Umbilical cord (tissue), 2 donors: ENCODE data around the gene PHYHD1. TPM values are rescaled to one million over a fixed set of nuclear protein-coding genes. Genes with fewer than 3 reads are reported as not detected.

Source experiments
- DNase-seq: peaks from one replicate; pipeline ENCODE4 v3.0.0-alpha.2; 2015; ENCODE audit warnings: low spot score
- total RNA-seq: library from RNA; depleted of rRNA; stranded (reverse); fragments of >200 nt; gene quantifications from one replicate; pipeline ENCODE4 v1.2.3, GENCODE V29; 2014; ENCODE audit warnings: low replicate concordance; ENCODE audit not compliant: insufficient read depth

The PHYHD1 gene
- 24.3 TPM for total RNA-seq

DNA sequence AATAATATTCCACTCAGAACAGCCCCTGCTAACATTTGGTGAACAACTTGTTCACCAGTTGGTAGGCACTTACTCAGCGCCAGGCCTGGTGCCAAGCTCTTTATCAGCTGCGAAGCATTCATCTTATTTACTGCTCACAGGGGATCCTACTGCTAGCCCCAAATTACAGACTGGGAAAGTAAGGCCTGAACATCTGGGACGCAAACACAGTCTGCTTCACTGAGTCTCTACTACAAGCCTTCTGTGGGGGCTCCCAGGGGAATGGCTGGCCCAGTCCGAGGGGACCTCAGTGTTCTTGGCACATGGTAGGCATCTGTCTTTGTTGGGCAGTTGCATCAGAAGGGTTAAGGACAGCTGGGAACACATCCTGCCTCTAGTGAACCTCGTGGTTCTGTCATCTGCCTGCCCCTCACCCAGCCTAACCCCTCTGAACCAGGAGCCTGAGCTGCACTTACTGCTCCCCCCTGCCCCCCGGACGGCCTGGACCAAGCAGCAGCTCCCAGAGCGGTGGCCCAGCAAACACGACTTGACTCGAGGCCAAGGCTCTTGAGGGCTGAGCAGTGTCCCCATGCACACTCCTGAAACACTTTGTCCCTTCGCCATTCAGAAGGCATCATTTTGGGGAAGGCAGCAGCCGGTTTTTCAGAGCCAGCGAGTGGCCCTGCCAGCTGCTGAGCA, at the start of gene PHYHD1:
Gene PHYHD1, plus strand, starts transcription at position 602 of the 678 bp plus-strand sequence. CDS start 1,342 bp downstream, outside the sequence.
- DNase-seq: no peak

- DNase-seq: no peak
Observed at GRCh38 chr9:128877852-128878251, 42.9 kb upstream of the PHYHD1 start.

DNA sequence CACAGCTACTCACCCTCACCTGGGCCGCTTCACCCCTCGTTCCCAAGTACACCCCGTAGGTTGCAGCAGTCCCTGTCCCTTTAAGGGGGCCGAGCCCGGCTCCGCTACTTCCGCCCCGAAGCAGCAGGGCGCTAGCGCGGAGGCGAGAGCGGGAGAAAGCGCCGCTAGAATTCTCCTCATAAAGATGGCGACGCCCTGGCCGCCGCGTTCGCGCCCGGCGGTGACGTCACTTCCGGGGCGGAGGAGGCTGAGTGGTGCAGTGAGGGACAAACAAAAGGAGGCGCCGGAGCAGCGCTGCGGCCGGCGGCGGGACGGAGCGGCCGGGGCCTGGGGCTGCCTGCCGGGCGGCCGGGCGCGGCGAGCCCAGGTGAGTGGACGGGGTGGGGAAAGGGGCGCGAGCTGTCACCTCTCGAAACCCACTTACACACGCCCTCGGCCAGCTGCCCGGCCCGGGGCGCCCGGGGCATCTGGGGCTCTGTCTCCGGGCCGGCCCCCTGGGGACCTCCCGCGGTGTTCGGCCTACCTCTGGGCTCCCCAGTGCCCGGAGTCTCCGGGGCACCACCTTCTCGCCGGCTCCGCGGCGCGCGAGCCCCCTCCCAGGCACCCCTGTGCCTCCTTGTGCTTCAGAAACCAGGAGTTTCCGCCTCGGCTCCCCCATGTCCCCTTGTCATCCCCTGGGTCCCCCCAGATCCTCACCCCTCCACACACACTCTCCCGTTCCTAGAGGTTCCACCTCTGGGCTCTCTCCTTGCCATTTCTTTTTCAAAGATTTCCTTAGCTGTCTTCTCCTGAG, 38.7 kb upstream of the PHYHD1 start, which contains the start of the genes KYAT1 and LRRC8A:
Gene KYAT1, minus strand, starts transcription at position 67 of the 793 bp plus-strand sequence. CDS start 36,545 bp downstream, outside the sequence.
Gene LRRC8A, plus strand, starts transcription at position 250 of the 793 bp plus-strand sequence. CDS start 25,032 bp downstream, outside the sequence.
- DNase-seq: peak; percentile 99

DNA sequence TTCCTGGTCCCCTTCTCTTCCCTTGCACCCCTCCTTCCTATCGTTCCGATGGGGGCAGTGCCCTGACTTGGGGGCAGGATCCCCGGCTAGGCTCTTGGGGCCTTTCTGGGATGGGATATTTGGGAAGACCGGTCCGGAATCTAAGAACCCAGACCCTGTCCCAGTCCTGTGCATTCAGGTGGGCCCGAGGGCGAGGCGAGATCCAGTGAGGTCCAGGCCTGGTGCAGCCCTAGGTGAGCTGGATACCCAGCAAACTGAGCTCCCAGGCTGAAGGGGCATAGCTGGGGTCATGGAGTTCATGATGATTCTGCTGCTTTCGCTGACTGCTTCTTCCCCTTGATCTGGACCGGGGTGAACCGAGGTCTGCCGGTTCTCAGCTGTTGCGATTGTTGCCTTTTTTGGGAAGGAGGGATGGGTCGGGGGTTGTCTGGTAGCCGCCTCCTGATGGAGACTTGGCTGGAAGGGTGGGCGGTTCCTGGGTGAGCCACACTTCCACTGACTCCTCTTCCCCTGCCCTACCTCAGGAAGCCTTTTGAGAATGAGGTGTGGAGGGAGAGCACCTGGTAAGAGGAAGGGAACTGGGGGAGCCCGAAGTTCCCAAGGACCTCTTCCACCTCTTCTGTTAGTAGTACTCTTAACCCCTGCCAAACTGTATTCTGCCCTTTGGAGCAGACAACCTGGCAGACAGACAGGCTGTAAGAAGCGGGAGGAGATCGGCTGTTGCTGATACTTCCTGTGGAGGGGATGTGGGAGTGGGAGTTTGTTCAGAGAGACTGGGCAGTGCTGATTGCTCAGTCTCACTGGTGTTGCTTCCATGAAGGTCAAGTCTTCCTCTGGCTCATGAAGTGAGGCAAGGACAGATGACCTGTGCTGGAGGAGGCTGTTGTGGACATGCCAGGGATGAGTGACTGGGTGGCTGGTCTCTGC, 37.8 kb upstream of the PHYHD1 start:
- peak; percentile 57 for DNase-seq

DNA sequence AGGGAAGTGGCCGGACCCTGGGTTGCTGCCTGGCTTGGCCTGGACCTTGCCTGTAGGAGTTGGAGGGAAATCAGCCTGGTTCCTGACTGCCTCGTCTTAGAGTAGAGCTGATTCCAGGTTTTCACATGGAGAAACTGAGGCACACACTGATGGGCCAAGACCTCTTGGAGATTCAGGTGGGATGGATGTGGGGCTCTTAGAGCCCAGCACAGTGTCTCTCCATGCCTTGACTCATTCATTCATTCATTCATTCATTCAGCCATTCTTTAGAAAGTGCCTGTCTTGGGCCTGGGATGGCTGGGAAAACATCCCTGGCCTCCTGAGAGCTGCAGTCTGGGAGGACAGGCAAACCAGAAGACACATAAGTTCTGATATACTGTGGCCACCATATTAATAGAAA, 36.6 kb upstream of the PHYHD1 start:
- no peak for DNase-seq

- DNase-seq: no peak
Observed at GRCh38 chr9:128885376-128885775, 35.4 kb upstream of the PHYHD1 start.

DNA sequence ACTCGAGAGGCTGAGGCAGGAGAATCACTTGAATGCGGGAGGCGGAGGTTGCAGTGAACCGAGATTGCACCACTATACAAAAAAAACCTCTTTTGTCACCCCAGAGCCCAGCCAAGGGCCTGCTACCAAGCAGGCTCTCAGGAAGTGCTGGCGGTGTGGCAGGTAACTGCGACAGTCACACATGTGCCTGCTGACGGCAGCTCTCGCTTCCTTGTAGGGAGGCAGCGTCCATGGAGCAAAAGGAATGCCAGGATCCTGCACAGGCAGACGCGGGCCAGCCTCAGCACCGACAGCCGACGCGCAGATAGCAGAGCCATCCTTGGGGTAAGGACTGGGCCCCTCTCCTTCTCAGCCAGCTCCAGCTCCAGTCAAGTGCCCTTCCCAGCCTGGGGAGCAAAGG, 35.0 kb upstream of the PHYHD1 start:
- DNase-seq: no peak

DNA sequence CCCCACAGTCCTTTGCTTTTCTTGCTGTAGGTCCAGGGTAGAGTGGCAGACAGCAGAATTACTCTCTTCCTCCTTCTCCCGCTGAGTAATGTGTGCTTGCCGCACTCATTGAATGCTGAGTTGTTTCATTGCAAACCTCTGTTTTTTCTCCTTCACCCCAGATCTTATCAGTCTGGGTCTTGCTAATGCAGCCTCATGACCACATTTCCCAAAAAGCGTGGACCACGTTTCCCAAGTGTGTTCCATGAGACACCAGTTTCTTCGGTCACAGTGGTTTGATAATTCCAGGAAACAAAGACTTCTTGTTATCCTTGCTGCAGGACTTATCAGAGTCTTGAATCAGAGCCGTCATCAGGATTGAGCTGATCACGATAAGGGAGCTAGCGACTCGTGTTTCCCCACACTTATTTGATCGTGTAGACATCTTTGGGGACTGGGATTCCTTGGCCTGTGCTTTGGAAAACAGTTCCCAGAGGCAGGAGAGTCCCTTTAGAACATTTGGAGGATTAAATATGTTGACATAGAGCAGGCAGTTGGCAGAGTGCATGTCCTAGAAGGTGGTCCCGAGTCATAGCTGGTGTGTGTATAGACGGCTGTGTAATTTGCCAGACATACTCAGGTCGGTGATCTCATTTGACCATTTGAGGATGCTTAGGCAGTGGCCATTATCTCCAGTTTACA, 34.4 kb upstream of the PHYHD1 start:
- DNase-seq: no peak

DNA sequence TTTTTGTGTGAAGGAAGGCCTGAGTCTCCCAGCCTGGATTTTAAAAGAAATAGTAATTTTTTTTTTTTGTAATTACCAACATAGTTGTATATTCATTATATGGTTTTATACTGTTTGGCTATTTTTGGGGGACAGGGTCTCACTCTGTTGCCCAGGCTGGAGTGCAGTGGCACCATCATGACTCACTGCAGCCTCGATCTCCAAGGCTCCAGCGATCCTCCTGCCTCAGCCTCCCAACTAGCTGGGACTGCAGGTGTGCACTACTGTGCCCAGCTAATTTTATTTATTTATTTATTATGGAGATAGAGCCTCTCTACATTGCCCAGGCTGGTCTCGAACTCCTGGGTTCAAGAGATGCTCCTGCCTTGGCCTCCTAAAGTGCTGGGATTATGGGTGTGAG, 33.7 kb upstream of the PHYHD1 start:
- DNase-seq: no peak

DNA sequence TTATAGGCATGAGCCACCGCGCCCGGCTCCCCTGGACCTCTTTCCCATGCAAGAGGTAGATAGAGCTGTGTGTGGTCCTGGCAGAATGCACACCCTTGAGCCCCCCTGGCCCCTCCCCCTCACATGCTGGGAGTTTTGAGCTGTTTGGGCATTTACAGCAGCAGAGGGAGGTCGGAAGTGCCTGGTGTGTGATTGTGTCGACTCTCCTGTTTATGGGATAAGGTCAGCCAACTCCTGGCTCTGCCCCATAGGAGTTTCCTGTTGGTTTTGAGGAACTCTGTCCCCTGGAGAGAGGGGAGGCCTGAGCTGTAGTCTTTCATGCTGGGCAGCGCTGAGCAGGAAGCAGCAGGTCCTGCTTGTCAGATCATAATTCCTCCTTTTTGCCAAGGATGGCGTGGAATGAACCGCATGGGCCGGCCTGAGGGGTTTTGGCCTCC, 32.9 kb upstream of the PHYHD1 start:
- DNase-seq: no peak

DNA sequence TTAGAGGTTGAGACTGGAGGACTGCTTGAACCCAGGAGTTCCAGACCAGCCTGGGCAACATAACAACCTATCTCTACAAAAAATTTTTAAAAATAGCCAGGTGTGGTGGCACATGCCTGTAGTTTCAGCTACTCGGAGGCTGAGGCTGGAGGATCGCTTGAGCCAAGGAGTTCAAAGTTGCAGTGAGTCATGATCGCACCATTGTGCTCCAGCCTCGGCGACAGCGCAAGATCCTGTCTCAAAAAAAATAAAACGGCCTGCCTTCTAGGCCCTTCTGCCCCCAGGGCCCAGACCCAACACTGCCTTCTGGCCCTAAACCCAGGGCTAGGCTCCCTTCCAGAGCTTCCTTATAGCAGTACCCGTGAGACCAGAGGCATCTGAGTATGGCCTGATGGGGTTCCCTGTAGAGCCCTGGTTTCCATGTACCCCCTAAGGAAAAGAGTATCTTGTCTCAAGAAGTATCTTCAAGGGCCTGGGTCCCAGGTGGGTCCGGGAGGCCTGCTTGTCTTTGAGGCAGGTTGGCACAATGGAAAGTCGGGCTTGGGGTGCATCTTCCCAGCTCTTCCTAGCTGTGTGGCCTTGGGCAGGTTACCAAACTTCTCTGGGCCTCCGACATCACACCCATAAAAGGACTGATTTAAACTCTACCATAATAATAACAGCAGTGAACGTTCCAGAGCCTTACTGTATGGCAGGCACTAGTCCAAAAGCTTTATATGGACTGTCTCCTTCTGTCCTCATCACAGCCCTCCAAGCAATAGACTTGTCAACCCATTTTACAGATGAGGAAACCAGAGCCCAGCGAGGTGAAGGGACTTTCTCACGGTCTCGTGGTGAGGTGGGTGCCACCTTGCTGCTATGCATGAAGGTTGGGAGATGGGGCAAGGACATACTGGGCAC, 29.2 kb upstream of the PHYHD1 start:
- DNase-seq: no peak

DNA sequence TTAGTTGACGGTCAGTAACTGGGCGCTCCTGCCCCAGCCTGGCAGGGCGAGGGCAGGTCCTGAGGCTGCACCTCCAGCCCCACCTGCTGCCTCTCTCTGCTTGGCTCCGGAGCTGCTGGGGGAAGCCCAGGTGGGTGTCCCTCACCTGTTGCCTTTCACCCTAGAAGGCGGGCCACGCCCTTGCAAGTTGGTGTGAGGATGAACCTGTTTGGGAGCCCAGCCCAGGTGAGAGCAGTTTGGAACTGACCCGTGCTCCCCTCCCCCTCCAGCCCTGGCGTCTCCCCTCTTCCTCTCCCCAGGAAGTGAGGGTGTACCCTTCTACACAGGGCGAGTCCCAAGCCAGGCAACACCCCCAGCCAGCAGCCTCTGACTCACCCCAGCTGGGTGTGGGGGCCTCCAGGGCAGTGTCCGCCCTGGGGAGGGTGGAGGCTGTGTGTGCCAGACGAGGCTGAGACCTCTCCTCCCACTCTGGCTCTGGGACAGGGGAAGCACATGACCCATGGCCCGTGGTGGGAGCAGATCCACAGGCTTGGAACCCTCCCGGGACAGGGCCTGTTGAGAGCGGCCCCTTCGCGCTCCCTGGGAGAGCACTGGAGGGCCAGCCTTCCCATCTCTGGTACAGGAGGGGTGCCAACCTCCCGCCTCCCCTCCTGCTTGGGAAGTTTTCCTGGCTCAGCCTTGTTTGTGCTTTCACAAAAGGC, 28.4 kb upstream of the PHYHD1 start:
- peak; percentile 98 for DNase-seq

DNA sequence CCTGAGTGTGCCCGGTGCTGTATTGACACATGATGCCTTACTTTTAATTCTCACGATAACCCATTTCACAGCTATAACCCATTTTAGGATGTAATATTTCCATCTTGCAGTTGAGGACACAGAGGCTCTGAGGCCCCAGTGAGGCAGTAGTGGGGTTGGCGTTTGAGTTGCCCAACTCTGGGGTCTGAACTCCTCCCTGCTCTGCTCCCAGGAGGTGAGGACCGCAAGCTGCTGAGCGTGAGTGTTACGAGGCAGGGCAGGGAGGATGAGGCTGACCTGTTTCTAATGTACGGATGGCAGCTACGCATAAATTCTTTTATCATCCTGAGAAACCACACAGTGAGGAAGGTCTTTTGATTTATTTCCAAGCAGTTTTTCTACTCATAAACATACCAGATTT, 27.4 kb upstream of the PHYHD1 start:
- DNase-seq: peak; percentile 26

DNA sequence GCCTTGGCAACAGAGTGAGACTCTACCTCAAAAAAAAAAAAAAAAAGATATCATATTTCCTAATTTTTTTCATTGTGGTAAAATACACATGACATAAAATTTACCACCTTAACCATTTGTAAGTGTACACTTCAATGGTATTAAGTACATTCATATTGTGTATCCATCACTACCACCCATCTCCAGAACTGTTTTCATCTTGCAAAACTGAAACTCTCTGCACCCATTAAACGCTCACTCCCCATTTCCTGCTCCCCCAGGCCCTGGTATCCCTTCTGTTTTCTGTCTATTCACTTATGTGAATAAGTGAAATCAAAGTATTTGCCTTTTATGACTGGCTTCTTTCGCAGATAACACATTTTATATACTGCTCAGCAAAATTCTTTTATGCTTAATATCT, 26.0 kb upstream of the PHYHD1 start:
- DNase-seq: no peak

GRCh38 chr9:128895556-128895955, 25.2 kb upstream of the PHYHD1 start:
- no peak for DNase-seq

DNA sequence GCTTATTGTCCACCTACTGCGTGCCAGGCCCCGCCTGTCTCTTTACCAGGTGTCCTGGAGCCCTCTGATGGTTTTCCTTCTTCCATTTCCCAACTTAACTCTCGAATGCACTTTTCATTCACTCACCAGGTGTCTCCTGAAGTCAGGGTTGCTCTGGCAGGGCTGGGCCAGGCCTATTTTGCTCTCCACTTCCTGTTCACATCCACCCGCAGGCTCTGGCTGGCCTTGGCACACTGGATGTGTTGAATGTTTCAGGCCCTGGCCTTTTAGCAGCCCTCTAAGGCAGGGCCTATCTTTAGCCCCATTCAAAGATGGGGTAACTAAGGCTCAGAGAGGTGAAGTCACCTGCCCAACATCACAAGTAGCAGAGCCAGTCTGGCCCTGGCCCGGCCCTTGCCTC, 22.4 kb upstream of the PHYHD1 start:
- DNase-seq: no peak

- no peak for DNase-seq
Observed at GRCh38 chr9:128898845-128899565, 21.8 kb upstream of the PHYHD1 start.

GRCh38 chr9:128899566-128900322, 21.0 kb upstream of the PHYHD1 start:
- peak; percentile 21 for DNase-seq
